ENCODE data around the gene GORAB.

The GORAB gene

GRCh38 chr1:170596701-170597100 lies 64.7 kb downstream of the GORAB start:
- no peaks in the 10 kb centered on the region for H3K27me3 ChIP-seq
- no peak for TF ChIP-seq CTCF (IDR thresholded peaks at IDR 0.05; ENCODE audit: low read depth, low read length)
- H3K4me1 ChIP-seq: no peaks in the 10 kb centered on the region
- no peaks in the 10 kb centered on the region for H3K9me3 ChIP-seq
- no peak overlapping the region for H3K4me3 ChIP-seq (ENCODE audit: low read depth, low read length)
- no peak for DNase-seq
- no peaks in the 10 kb centered on the region for H3K36me3 ChIP-seq

GRCh38 chr1:170598618-170599017 lies 66.7 kb downstream of the GORAB start:
- H3K36me3 ChIP-seq: no peaks in the 10 kb centered on the region
- DNase-seq: no peak
- TF ChIP-seq CTCF (IDR thresholded peaks at IDR 0.05; ENCODE audit: low read depth, low read length): no peak
- H3K4me3 ChIP-seq (ENCODE audit: low read depth, low read length): no peak overlapping the region
- H3K9me3 ChIP-seq: no peaks in the 10 kb centered on the region
- H3K27me3 ChIP-seq: no peaks in the 10 kb centered on the region
- H3K4me1 ChIP-seq: no peaks in the 10 kb centered on the region

- Histone ChIP-seq H3K36me3 (no peaks in the 10 kb centered on the region), H3K27me3 (no peaks in the 10 kb centered on the region), H3K4me1 (no peaks in the 10 kb centered on the region), H3K9me3 (no peaks in the 10 kb centered on the region), H3K4me3 (ENCODE audit: low read depth, low read length) (no peak overlapping the region)
- TF ChIP-seq CTCF (IDR thresholded peaks at IDR 0.05; ENCODE audit: low read depth, low read length): no peak
- no peak for DNase-seq
These were observed 67.1 kb downstream of the GORAB start for GRCh38 chr1:170599033-170599432.

GRCh38 chr1:170601866-170602265 lies 69.9 kb downstream of the GORAB start:
- H3K4me3 ChIP-seq (ENCODE audit: low read depth, low read length): no peak overlapping the region
- TF ChIP-seq CTCF (IDR thresholded peaks at IDR 0.05; ENCODE audit: low read depth, low read length): no peak
- H3K4me1 ChIP-seq: no peaks in the 10 kb centered on the region
- no peaks in the 10 kb centered on the region for H3K36me3 ChIP-seq
- no peaks in the 10 kb centered on the region for H3K9me3 ChIP-seq
- no peak for DNase-seq
- H3K27me3 ChIP-seq: no peaks in the 10 kb centered on the region
